T-helper 2 cell (primary cell): ENCODE data around the gene TBC1D26.
"Not testable (repeated sequence)": the region's sequence is repeated elsewhere in the genome, so short reads cannot be mapped to it uniquely, and the experiment has no call there.

Experiments
- DNase-seq, 5 experiments: peaks; one replicate each; pipeline versions ENCODE4 v3.0.0 to v3.0.0-alpha.2; 2012 to 2022

The TBC1D26 gene

DNA sequence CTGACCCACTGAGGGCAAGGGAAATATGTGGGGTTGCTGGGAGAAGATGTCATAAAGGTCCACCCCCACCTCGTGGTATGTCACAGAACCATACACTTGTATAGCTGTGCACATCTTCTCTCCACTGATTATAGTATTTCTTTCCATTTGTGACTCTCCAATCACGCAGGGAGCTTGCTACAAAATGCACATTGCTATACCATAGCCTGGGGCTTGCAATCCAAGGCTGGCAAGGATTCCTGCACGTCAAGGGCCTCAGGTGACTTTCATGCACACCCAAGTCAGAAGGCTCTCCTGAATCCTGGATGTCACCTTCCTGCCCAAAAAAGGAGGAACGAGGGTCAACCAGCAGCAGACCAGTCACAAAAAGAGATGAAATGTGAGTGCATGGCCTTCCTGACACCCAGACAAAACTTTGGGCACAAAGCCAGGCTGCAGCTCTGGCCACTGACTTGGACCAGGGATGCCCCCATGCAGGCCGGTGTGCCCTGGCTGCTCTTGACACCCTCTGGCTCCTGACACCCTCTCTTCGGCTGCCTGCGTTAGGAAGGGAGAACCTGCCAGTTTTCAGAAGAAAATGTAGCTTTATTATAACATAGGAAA, 12.1 kb downstream of the TBC1D26 start:
- no peak for DNase-seq

GRCh38 chr17:15744885-15745284, 12.8 kb downstream of the TBC1D26 start:
- no peak for DNase-seq

- not testable (repeated sequence) for DNase-seq
Measured at GRCh38 chr17:15749403-15749802, 17.3 kb downstream of the TBC1D26 start.

DNA sequence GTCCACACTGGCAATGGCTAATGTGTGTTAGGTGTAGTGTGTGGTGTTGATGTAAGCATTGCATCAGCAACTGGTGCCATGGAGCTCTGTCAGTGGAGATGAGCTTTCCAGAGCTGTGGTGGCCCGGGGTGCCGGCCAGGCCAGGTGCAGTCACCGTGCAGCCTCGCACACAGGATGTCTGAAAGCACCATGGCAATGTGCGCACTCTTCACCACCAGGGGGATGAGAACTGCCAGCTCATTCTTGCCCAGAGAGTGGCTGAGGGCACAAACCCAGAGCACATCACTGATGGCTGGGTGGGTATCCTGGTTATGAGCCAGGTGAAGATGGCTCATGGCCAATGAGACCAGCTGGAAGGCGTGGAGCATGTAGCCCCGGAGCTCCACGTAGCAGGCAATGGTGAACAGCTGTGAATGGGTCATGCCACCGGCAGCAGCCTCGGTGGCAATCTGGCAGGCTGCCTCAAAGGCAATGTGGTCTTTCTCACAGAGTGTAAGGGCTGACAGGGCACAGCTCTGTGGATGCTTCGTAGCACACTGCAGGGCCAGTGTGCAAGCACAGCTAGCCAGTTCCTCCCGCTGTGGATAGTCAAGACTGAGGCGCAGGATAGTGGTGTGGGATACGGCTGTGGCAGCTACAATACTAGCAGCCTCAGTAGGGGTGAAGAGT, 36.9 kb downstream of the TBC1D26 start:
- not testable (repeated sequence) for DNase-seq

DNA sequence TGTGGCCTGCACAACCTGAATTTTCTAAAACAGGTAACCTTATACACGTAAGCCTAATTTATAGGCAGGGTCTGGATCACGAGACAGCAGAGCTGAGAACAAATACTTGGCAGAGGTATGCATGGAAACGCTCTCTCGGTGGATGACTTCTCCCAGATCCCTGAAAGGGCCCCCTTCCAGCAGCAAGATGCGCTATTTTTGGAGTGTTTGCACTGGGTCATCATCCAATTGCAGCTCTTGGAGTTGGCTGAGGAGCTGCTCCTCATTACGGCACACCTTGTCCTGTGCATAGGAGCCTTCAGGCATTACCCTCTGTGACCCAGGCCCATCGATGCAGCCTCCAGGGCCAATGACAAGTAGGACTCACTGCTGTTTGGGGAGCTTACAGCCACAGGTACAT, 38.6 kb downstream of the TBC1D26 start:
- not testable (repeated sequence) for DNase-seq

DNA sequence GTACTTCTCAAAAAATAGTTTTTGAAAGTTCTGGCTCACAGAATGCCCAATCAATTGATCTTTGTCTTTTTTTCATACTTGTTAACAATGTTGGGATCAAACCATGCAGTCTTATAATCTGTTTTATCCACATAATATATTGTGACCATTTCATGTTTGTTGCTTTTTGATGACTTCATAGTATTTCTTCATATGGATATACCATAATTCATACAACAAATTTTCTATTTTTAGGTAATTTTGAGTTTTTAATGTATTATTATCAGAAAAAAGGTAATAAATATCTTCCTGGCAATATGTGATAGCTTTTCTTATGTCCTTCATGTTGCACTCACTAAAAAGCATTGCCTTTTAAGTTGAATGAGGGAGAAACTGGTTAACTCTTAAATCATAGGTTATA, 44.8 kb downstream of the TBC1D26 start:
- no peak for DNase-seq

DNA sequence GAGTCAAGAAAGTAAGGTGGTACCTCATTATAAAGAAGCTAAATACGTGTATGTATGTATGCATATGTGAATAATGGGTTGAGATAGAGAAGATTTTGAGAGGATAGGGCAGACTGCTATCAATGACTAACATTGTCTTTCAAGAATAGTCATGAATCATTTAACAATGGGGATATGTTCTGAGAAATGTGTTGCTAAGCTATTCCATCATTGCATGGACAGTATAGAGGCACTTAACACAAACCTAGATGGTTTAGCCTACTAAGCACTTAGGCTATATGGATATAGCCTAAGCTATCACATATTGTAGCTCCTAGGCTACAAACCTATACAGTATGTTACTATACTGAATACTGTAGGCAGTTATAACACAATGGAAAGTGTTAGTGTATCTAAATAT, 45.2 kb downstream of the TBC1D26 start:
- DNase-seq, result no peak

GRCh38 chr17:15777717-15778116, 45.6 kb downstream of the TBC1D26 start:
- no peak for DNase-seq

DNA sequence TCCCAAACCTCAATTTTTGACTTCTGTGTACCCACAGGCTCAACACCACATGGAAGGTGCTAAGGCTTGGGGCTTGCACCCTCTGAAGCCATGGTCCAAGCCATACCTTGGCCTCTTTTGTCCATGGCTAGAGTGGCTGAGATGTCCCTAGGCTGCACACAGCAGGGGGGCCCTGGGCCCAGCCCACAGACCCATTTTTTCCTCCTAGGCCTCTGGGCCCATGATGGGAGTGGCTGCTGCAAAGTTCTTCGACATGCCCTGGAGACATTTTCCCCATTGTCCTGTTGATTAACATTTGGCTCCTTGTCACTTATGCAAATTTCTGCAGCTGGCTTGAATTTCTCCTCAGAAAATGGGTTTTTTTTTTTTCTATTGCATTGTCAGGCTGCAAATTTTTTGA, 47.0 kb downstream of the TBC1D26 start:
- no peak for DNase-seq

DNA sequence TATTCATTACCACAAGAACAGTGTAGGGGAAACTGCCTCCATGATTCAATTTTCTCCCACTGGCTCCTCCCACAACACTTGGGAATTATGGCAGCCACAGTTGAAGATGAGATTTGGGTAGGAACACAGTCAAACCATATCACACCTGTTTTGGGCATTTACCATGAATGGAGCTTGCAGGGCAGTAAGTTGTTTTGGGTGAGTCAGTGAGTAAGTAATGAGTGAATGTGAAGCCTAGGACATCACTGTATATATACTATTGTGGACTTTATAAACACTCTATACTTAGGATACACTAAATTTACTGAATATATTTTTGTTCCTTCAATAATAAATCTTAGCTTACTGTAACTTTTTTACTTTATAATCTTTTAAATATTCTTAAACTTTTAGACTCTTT, 48.1 kb downstream of the TBC1D26 start:
- DNase-seq, result no peak

DNA sequence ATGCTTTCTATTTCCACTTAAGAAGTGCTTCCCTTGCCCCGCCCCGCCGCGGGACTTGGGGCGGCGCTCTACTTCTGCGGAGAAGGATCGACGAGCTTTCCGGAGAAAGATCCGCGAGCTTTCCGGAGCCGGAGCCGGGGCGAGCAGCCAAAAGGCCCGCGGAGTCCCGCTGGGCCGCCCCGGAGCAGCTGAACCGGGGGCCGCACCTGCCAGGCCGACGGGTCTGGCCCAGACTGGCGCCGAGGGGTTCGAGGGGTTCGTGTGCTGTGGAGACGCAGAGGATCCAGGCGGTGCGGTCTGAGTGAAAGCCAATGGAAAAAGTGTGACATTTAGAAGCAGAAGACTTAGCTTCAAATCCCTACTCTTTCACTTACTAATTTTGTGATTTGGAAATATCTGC, 50.8 kb downstream of the TBC1D26 start:
- DNase-seq, result peak in 1 of 5 experiments; percentile 3

DNA sequence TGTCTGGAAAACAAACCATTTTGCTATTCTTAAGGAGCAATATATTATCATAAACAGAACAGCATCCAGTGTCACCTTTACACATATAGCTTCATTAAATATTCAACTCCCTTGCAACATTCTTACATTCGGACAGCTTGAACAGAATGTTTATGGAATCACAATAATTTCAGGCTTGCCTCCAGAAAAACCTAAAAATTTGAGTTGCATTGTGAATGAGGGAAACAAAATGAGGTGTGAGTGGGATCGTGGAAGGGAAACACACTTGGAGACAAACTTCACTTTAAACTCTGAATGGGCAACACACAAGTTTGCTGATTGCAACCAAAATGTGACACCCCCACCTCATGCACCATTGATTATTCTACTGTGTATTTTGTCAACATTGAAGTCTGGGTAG, 51.4 kb downstream of the TBC1D26 start:
- DNase-seq, result no peak

- DNase-seq, result not testable (repeated sequence)
Measured at GRCh38 chr17:15784351-15784750, 52.3 kb downstream of the TBC1D26 start.

GRCh38 chr17:15787363-15788075, 55.4 kb downstream of the TBC1D26 start:
- DNase-seq, result not testable (repeated sequence)

DNA sequence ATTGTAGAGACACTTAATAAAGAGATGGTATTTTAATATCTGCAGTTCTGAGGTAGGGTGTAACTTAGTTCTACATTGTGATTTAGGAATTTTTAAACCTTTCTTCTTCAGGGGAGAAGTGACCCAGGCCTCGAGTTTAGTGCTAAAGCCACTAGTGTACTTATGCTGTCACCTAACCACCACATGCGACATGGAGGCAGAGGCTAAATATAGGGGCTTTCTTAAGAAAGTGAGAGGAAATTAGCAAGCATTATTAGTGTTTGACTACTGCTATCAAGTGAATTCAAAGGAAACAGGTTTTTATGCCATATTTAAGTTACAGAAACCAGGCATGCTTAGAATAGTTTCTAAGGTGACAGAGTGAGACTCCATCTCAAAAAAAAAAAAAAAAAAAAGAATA, 56.3 kb downstream of the TBC1D26 start:
- DNase-seq, result not testable (repeated sequence)
